PC-9 (cell line): Measurements from ENCODE around the gene LBH.

Source experiments
- EZH2 ChIP-seq: fragments of 200-600 bp; sonication (generic); IDR thresholded peaks from 2 replicates; pipeline ENCODE4 v1.8.0; 2017; ENCODE audit warnings: antibody characterized with exemption, low read depth
- TF ChIP-seq, protein P1 (sequence below): fragments of 200-600 bp; sonication (generic); conservative IDR thresholded peaks from 2 replicates; pipeline ENCODE4 v1.6.1; 2017; ENCODE audit warnings: mixed run types, antibody characterized with exemption, mild to moderate bottlenecking, moderate library complexity

DNA sequence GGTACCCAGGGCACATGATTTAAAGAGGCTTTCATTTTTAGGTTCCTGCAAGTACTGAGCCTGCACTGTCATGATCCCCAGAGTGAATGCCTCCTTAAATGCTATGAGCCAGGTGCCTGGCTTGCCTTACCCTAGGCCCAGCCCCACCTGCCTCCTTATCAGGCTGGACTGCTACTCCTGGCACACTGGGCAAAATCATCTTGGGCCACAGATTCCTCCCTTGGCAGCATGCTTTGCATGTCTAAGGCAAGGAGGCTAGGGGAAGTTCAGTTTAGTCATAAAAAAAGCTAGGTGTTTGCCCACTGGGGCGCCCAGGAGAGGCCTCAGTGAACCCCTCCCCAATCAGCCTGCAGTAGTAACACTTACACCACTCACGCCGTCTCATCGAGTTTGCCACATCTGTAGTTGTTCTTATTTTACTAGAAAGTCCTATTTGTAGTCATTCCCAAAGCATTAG lies 45.1 kb downstream of the LBH start:
- TF ChIP-seq, protein P1, sequence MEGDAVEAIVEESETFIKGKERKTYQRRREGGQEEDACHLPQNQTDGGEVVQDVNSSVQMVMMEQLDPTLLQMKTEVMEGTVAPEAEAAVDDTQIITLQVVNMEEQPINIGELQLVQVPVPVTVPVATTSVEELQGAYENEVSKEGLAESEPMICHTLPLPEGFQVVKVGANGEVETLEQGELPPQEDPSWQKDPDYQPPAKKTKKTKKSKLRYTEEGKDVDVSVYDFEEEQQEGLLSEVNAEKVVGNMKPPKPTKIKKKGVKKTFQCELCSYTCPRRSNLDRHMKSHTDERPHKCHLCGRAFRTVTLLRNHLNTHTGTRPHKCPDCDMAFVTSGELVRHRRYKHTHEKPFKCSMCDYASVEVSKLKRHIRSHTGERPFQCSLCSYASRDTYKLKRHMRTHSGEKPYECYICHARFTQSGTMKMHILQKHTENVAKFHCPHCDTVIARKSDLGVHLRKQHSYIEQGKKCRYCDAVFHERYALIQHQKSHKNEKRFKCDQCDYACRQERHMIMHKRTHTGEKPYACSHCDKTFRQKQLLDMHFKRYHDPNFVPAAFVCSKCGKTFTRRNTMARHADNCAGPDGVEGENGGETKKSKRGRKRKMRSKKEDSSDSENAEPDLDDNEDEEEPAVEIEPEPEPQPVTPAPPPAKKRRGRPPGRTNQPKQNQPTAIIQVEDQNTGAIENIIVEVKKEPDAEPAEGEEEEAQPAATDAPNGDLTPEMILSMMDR, result no peak
- no peak for TF ChIP-seq EZH2
